ENCODE data around the gene LGALSL. TPM values are rescaled to one million over a fixed set of nuclear protein-coding genes. Genes with fewer than 3 reads are reported as not detected.

Gene LGALSL
- total and polyA plus RNA-seq, 4 experiments from 2014 or later: 0.26 to 0.63 (median 0.29) TPM; not detected in 1

GRCh38 chr2:64472881-64473280 lies 18.9 kb downstream of the LGALSL start:
- no peak overlapping the region for H3K27ac ChIP-seq (ENCODE audit: low read depth, low read length)
- H3K9me3 ChIP-seq (ENCODE audit: control insufficient read depth in 1 of 2, low read length in 2 of 2): no peaks in the 10 kb centered on the region
- Mint-ChIP-seq H3K4me1 (no peaks in the 10 kb centered on the region), H3K9me3 (no peaks in the 10 kb centered on the region), H3K27ac (no peak overlapping the region), H3K4me3 (no peak overlapping the region), H3K36me3 (no peaks in the 10 kb centered on the region), H3K27me3 (peaks cover 0 to 3% of the 10 kb centered on the region in 2 donors)
- intact Hi-C loops (cut with micrococcal nuclease): no loop called here
- no peak for DNase-seq
- H3K4me1 ChIP-seq (ENCODE audit: insufficient read depth, low read length): no peaks in the 10 kb centered on the region
- ChIA-PET POLR2A (ENCODE audit: partially characterized antibody) (no interaction called here), CTCF (ENCODE audit: partially characterized antibody) (interaction anchor here (1.7 to 2.8 kb wide), 3 partner anchors 8 to 144 kb away, joined by 3 to 10 read pairs (median 7); no protein-coding TSS in a partner anchor)
- no peaks in the 10 kb centered on the region for H3K36me3 ChIP-seq (ENCODE audit: insufficient read depth, low read length)
- no peaks in the 10 kb centered on the region for H3K27me3 ChIP-seq (ENCODE audit: insufficient read depth, low read length)
- no peak overlapping the region for H3K4me3 ChIP-seq (ENCODE audit: low read length in 2 of 2)

- H3K9me3 ChIP-seq (ENCODE audit: control insufficient read depth in 1 of 2, low read length in 2 of 2): no peaks in the 10 kb centered on the region
- no peak overlapping the region for H3K4me3 ChIP-seq (ENCODE audit: low read length in 2 of 2)
- no peaks in the 10 kb centered on the region for H3K4me1 ChIP-seq (ENCODE audit: insufficient read depth, low read length)
- H3K4me3 Mint-ChIP-seq: peak overlapping the region in 1 of 8 donors; percentile 11
- H3K36me3 Mint-ChIP-seq: no peaks in the 10 kb centered on the region
- H3K9me3 Mint-ChIP-seq: no peaks in the 10 kb centered on the region
- CTCF ChIA-PET (ENCODE audit: partially characterized antibody): interaction anchor here (1.3 to 2.8 kb wide), 3 partner anchors 11 to 143 kb away, joined by 5 to 10 read pairs (median 6); no protein-coding TSS in a partner anchor
- no peaks in the 10 kb centered on the region for H3K36me3 ChIP-seq (ENCODE audit: insufficient read depth, low read length)
- POLR2A ChIA-PET (ENCODE audit: partially characterized antibody): no interaction called here
- peaks cover 0 to 2% of the 10 kb centered on the region in 2 donors for H3K27me3 Mint-ChIP-seq
- DNase-seq: no peak
- peaks cover 0 to 1% (median 0%) of the 10 kb centered on the region in 4 donors for H3K4me1 Mint-ChIP-seq
- no peaks in the 10 kb centered on the region for H3K27me3 ChIP-seq (ENCODE audit: insufficient read depth, low read length)
- H3K27ac ChIP-seq (ENCODE audit: low read depth, low read length): no peak overlapping the region
- H3K27ac Mint-ChIP-seq: no peak overlapping the region
- intact Hi-C loops (cut with micrococcal nuclease): no loop called here
Measured at GRCh38 chr2:64474121-64474571, 20.2 kb downstream of the LGALSL start.

- peaks cover 0 to 2% of the 10 kb centered on the region in 2 donors for H3K27me3 Mint-ChIP-seq
- no peaks in the 10 kb centered on the region for H3K36me3 ChIP-seq (ENCODE audit: insufficient read depth, low read length)
- H3K9me3 ChIP-seq (ENCODE audit: control insufficient read depth in 1 of 2, low read length in 2 of 2): no peaks in the 10 kb centered on the region
- H3K4me1 ChIP-seq (ENCODE audit: insufficient read depth, low read length): no peaks in the 10 kb centered on the region
- H3K27me3 ChIP-seq (ENCODE audit: insufficient read depth, low read length): no peaks in the 10 kb centered on the region
- intact Hi-C loops (cut with micrococcal nuclease): no loop called here
- CTCF ChIA-PET (ENCODE audit: partially characterized antibody): interaction anchor here (1.3 to 1.7 kb wide), 2 partner anchors 11 to 144 kb away, joined by 5 to 6 read pairs; no protein-coding TSS in a partner anchor
- no peaks in the 10 kb centered on the region for H3K36me3 Mint-ChIP-seq
- peaks cover 0 to 1% (median 0%) of the 10 kb centered on the region in 4 donors for H3K4me1 Mint-ChIP-seq
- no peaks in the 10 kb centered on the region for H3K9me3 Mint-ChIP-seq
- no peak overlapping the region for H3K4me3 ChIP-seq (ENCODE audit: low read length in 2 of 2)
- H3K4me3 Mint-ChIP-seq: peak overlapping the region in 1 of 8 donors; percentile 11
- H3K27ac Mint-ChIP-seq: no peak overlapping the region
- DNase-seq: no peak
- POLR2A ChIA-PET (ENCODE audit: partially characterized antibody): no interaction called here
- no peak overlapping the region for H3K27ac ChIP-seq (ENCODE audit: low read depth, low read length)
Measured at GRCh38 chr2:64474636-64475035, 20.7 kb downstream of the LGALSL start.

GRCh38 chr2:64477037-64477436 lies 23.1 kb downstream of the LGALSL start:
- CTCF ChIA-PET (ENCODE audit: partially characterized antibody): interaction anchor here (1.9 to 4.7 kb wide), 2 partner anchors 11 to 146 kb away, joined by 6 to 40 read pairs; no protein-coding TSS in a partner anchor
- Mint-ChIP-seq H3K9me3 (no peaks in the 10 kb centered on the region), H3K4me3 (no peak overlapping the region), H3K27me3 (peaks cover 0 to 2% of the 10 kb centered on the region in 2 donors), H3K4me1 (peaks cover 0 to 1% (median 0%) of the 10 kb centered on the region in 4 donors), H3K27ac (no peak overlapping the region), H3K36me3 (no peaks in the 10 kb centered on the region)
- Histone ChIP-seq H3K27ac (ENCODE audit: low read depth, low read length) (no peak overlapping the region), H3K36me3 (ENCODE audit: insufficient read depth, low read length) (no peaks in the 10 kb centered on the region), H3K9me3 (ENCODE audit: control insufficient read depth in 1 of 2, low read length in 2 of 2) (no peaks in the 10 kb centered on the region), H3K27me3 (ENCODE audit: insufficient read depth, low read length) (no peaks in the 10 kb centered on the region), H3K4me3 (ENCODE audit: low read length in 2 of 2) (no peak overlapping the region), H3K4me1 (ENCODE audit: insufficient read depth, low read length) (no peaks in the 10 kb centered on the region)
- DNase-seq: no peak
- POLR2A ChIA-PET (ENCODE audit: partially characterized antibody): no interaction called here
- intact Hi-C loops (cut with micrococcal nuclease): no loop called here

GRCh38 chr2:64477979-64478378 lies 24.0 kb downstream of the LGALSL start:
- intact Hi-C loops (cut with micrococcal nuclease): no loop called here
- ChIA-PET POLR2A (ENCODE audit: partially characterized antibody) (no interaction called here), CTCF (ENCODE audit: partially characterized antibody) (interaction anchor here (1.0 to 4.7 kb wide), 2 partner anchors 10 to 147 kb away, joined by 3 to 40 read pairs; no protein-coding TSS in a partner anchor)
- no peaks in the 10 kb centered on the region for H3K9me3 Mint-ChIP-seq
- H3K27me3 Mint-ChIP-seq: peaks cover 0 to 2% of the 10 kb centered on the region in 2 donors
- no peak overlapping the region for H3K27ac Mint-ChIP-seq
- no peak overlapping the region for H3K4me3 Mint-ChIP-seq
- H3K4me3 ChIP-seq (ENCODE audit: low read length in 2 of 2): no peak overlapping the region
- H3K9me3 ChIP-seq (ENCODE audit: control insufficient read depth in 1 of 2, low read length in 2 of 2): no peaks in the 10 kb centered on the region
- DNase-seq: no peak
- H3K4me1 ChIP-seq (ENCODE audit: insufficient read depth, low read length): no peaks in the 10 kb centered on the region
- H3K27ac ChIP-seq (ENCODE audit: low read depth, low read length): no peak overlapping the region
- H3K36me3 ChIP-seq (ENCODE audit: insufficient read depth, low read length): no peaks in the 10 kb centered on the region
- no peaks in the 10 kb centered on the region for H3K36me3 Mint-ChIP-seq
- H3K4me1 Mint-ChIP-seq: peaks cover 0 to 1% (median 0%) of the 10 kb centered on the region in 4 donors
- no peaks in the 10 kb centered on the region for H3K27me3 ChIP-seq (ENCODE audit: insufficient read depth, low read length)

- intact Hi-C loops (cut with micrococcal nuclease): no loop called here
- H3K36me3 ChIP-seq (ENCODE audit: insufficient read depth, low read length): no peaks in the 10 kb centered on the region
- peaks cover 0 to 1% (median 0%) of the 10 kb centered on the region in 4 donors for H3K4me1 Mint-ChIP-seq
- no peaks in the 10 kb centered on the region for H3K9me3 Mint-ChIP-seq
- no peak overlapping the region for H3K27ac Mint-ChIP-seq
- ChIA-PET POLR2A (ENCODE audit: partially characterized antibody) (no interaction called here), CTCF (ENCODE audit: partially characterized antibody) (interaction anchor here (1.0 to 4.7 kb wide), 2 partner anchors 9 to 148 kb away, joined by 3 to 40 read pairs; no protein-coding TSS in a partner anchor)
- H3K27me3 ChIP-seq (ENCODE audit: insufficient read depth, low read length): no peaks in the 10 kb centered on the region
- no peaks in the 10 kb centered on the region for H3K36me3 Mint-ChIP-seq
- H3K27ac ChIP-seq (ENCODE audit: low read depth, low read length): no peak overlapping the region
- H3K4me3 Mint-ChIP-seq: no peak overlapping the region
- no peak for DNase-seq
- no peaks in the 10 kb centered on the region for H3K9me3 ChIP-seq (ENCODE audit: control insufficient read depth in 1 of 2, low read length in 2 of 2)
- no peak overlapping the region for H3K4me3 ChIP-seq (ENCODE audit: low read length in 2 of 2)
- no peaks in the 10 kb centered on the region for H3K27me3 Mint-ChIP-seq
- no peaks in the 10 kb centered on the region for H3K4me1 ChIP-seq (ENCODE audit: insufficient read depth, low read length)
Measured at GRCh38 chr2:64478502-64479230, 24.7 kb downstream of the LGALSL start.

- no peaks in the 10 kb centered on the region for H3K27me3 ChIP-seq (ENCODE audit: insufficient read depth, low read length)
Measured at GRCh38 chr2:64479259-64480117, 25.5 kb downstream of the LGALSL start.

More at GRCh38 chr2:64479259-64480117, 25.5 kb downstream of the LGALSL start:
- Mint-ChIP-seq H3K27me3 (no peaks in the 10 kb centered on the region), H3K36me3 (no peaks in the 10 kb centered on the region), H3K27ac (no peak overlapping the region), H3K9me3 (no peaks in the 10 kb centered on the region), H3K4me1 (peaks cover 0 to 1% (median 0%) of the 10 kb centered on the region in 4 donors), H3K4me3 (no peak overlapping the region)
- no peaks in the 10 kb centered on the region for H3K36me3 ChIP-seq (ENCODE audit: insufficient read depth, low read length)
- H3K27ac ChIP-seq (ENCODE audit: low read depth, low read length): no peak overlapping the region
- intact Hi-C loops (cut with micrococcal nuclease): loop anchor here (10.0 kb wide), 2 partner anchors 335 to 775 kb away; partner anchors contain the start of gene PELI1
- DNase-seq: no peak
- ChIA-PET CTCF (ENCODE audit: partially characterized antibody) (interaction anchor here (1.3 to 13.4 kb wide), 4 partner anchors 8 to 431 kb away, joined by 3 to 312 read pairs (median 24); no protein-coding TSS in a partner anchor), POLR2A (ENCODE audit: partially characterized antibody) (no interaction called here)
- H3K4me3 ChIP-seq (ENCODE audit: low read length in 2 of 2): no peak overlapping the region
- H3K9me3 ChIP-seq (ENCODE audit: control insufficient read depth in 1 of 2, low read length in 2 of 2): no peaks in the 10 kb centered on the region
- H3K4me1 ChIP-seq (ENCODE audit: insufficient read depth, low read length): no peaks in the 10 kb centered on the region
